ENCODE measurements around the gene BRF1.

DNA sequence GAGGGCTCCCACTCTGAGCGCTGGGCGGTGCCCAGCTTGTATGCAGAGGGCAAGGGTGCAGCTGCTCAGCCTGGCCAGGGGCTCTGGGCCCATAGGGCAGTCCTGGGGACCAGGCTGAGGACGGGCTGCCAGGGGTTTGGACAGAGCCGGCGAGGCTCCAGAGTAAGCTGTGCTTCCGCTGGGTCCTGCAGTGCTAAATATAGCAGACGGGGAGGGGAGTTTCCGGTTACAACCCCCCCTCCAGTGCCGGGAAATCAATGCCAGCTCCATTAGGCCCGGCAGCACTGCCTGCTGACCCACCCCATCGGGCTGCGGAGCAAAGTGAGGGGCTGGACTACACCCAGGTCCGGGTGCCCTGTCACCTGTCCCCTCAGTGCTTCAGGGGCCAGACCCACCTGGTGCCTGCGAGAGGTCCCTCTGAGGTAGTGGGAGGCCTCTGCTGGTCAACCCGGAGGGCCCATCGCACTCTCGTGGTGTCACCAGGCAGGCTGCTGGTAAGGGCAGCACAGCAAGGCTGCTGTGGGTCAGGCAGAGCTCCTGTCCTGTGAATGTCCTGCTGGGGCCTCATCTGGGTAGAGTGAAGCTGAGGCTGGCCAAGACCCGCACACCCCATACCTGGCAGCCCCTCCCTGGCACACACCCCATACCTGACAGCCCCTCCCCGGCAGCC lies 129.7 kb downstream of the BRF1 start:
- TF ChIP-seq EZH2 (IDR thresholded peaks at IDR 0.05): no peak
- TF ChIP-seq POLR2AphosphoS5 (IDR thresholded peaks at IDR 0.05; ENCODE audit: borderline replicate concordance, low read depth, low read length): peak; percentile 20; the same call in 1 of the 2 replicates
- no peak for TF ChIP-seq FOXP2 (optimal IDR thresholded peaks at IDR 0.05; ENCODE audit: control extremely low read depth, extremely low read length, insufficient read depth)

Data from SK-N-MC (cell line).